GM19351 (cell line): ENCODE data around the gene ZNF549.
"Not testable (repeated sequence)": the region's sequence is repeated elsewhere in the genome, so short reads cannot be mapped to it uniquely, and the experiment has no call there.

ENCODE experiments used
- ATAC-seq: cut with Tn5 transposase; IDR thresholded peaks from one replicate; pipeline ENCODE4 v1.9.1; 2021; ENCODE audit warnings: mild to moderate bottlenecking, moderate library complexity; ENCODE audit not compliant: unreplicated experiment

The ZNF549 gene

GRCh38 chr19:57527136-57527881 is at the start of gene ZNF549:
Gene ZNF549, plus strand, starts transcription at chr19:57527356. Its CDS starts 218 bp downstream, at chr19:57527574.
- peak; percentile 98 for ATAC-seq

GRCh38 chr19:57487477-57488298 is 39.5 kb upstream of the ZNF549 start, which contains the start of gene ZNF419:
Gene ZNF419, plus strand, starts transcription at chr19:57487750. Its CDS starts 201 bp downstream, at chr19:57487951.
- peak; percentile 98 for ATAC-seq

- ATAC-seq = peak; percentile 18
Measured at GRCh38 chr19:57488299-57488644, 38.9 kb upstream of the ZNF549 start.

GRCh38 chr19:57499332-57499679 is 27.9 kb upstream of the ZNF549 start:
- ATAC-seq = not testable (repeated sequence)

GRCh38 chr19:57499680-57500395 is 27.3 kb upstream of the ZNF549 start, which contains the start of gene ZNF773:
Gene ZNF773, plus strand, starts transcription at chr19:57499938. Its CDS starts 143 bp downstream, at chr19:57500081.
- peak; percentile 98 for ATAC-seq

GRCh38 chr19:57500400-57500799 is 26.8 kb upstream of the ZNF549 start:
- ATAC-seq = peak; percentile 10

- ATAC-seq = no peak
Measured at GRCh38 chr19:57506163-57506562, 21.0 kb upstream of the ZNF549 start.

- no peak for ATAC-seq
Measured at GRCh38 chr19:57511484-57511883, 15.7 kb upstream of the ZNF549 start.

GRCh38 chr19:57512845-57513244 is 14.3 kb upstream of the ZNF549 start:
- no peak for ATAC-seq

- ATAC-seq = no peak
Measured at GRCh38 chr19:57515255-57515654, 11.9 kb upstream of the ZNF549 start.

GRCh38 chr19:57518021-57518420 is 9.1 kb upstream of the ZNF549 start:
- not testable (repeated sequence) for ATAC-seq

GRCh38 chr19:57537953-57538547 is 10.9 kb downstream of the ZNF549 start:
- no peak for ATAC-seq

- no peak for ATAC-seq
Measured at GRCh38 chr19:57546513-57546912, 19.4 kb downstream of the ZNF549 start.

GRCh38 chr19:57552432-57552831 is 25.3 kb downstream of the ZNF549 start:
- ATAC-seq = no peak

GRCh38 chr19:57557659-57558058 is 30.5 kb downstream of the ZNF549 start:
- no peak for ATAC-seq

- no peak for ATAC-seq
Measured at GRCh38 chr19:57558525-57558924, 31.4 kb downstream of the ZNF549 start.

GRCh38 chr19:57559008-57559403 is 31.9 kb downstream of the ZNF549 start:
- ATAC-seq = peak; percentile 11

- peak; percentile 100 for ATAC-seq
Measured at GRCh38 chr19:57559404-57560025, 32.4 kb downstream of the ZNF549 start, which contains the start of gene ZNF550. Gene ZNF550, minus strand, starts transcription at chr19:57559863. Its CDS starts 181 bp downstream, at chr19:57559682.

- no peak for ATAC-seq
Measured at GRCh38 chr19:57560049-57560491, 32.9 kb downstream of the ZNF549 start.

- ATAC-seq = no peak
Measured at GRCh38 chr19:57563547-57563946, 36.4 kb downstream of the ZNF549 start.
